H1 (cell line): ENCODE data around the gene GALNT17. TPM values are rescaled to one million over a fixed set of nuclear protein-coding genes. Genes with fewer than 3 reads are reported as not detected.

Source experiments
- ATF2 ChIP-seq: IDR thresholded peaks from 2 replicates; pipeline ENCODE4 v1.6.1; 2012; ENCODE audit warnings: low read length, inconsistent platforms
- JUN ChIP-seq: IDR thresholded peaks from 2 replicates; pipeline ENCODE4 v1.6.1; 2011; ENCODE audit warnings: low read depth, mild to moderate bottlenecking, improper control_type of control experiment, low read length
- RBBP5 ChIP-seq: IDR thresholded peaks from 2 replicates; pipeline ENCODE4 v1.7.1; 2012; ENCODE audit warnings: low read depth, mild to moderate bottlenecking, inconsistent platforms, low read length, moderate library complexity, borderline replicate concordance
- SP4 ChIP-seq: IDR thresholded peaks from 2 replicates; pipeline ENCODE4 v1.6.1; 2012; ENCODE audit warnings: low read length, inconsistent platforms
- SUZ12 ChIP-seq: fragments of 200-600 bp; sonication (generic); IDR thresholded peaks from 2 replicates; pipeline ENCODE4 v1.6.1; 2012; ENCODE audit warnings: mild to moderate bottlenecking, inconsistent platforms, low read length, moderate library complexity, mixed read lengths
- polyA plus RNA-seq, 7 experiments: library from polyadenylated mRNA; depleted of rRNA in 3 of 7; stranded (reverse) in 5 of 7; unstranded in 2 of 7; fragments of >200 nt in 5 of 7; fragments of 200-250 nt in 2 of 7; gene quantifications; 1 replicate in 5 of 7; 2 replicates in 1 of 7; 4 replicates in 1 of 7; pipeline versions ENCODE4 v1.2.1 to v1.2.3, GENCODE V29; 2011 to 2013; ENCODE audit warnings: missing spikeins in 2 of 7, mixed read lengths in 2 of 7
- total RNA-seq: library from RNA; stranded (reverse); fragmentation: NEBNext Ultra II Directional; extraction: Animal tissue kit (Norgen Biotek cat#: 25700); gene quantifications from 2 replicates; pipeline ENCODE4 v1.2.1, GENCODE V29; 2021

The GALNT17 gene
- total and polyA plus RNA-seq, 2 of the 8 experiments (the other 6 are each of a cell fraction or from before 2014, with no cell fraction given), result 37.7 to 47.0 TPM

- TF ChIP-seq RBBP5 (no peak), SUZ12 (no peak), SP4 (no peak), JUN (no peak), ATF2 (no peak)
Observed at GRCh38 chr7:71186535-71187057, 54.7 kb downstream of the GALNT17 start (continued).
